IMR-90 (cell line): Measurements from ENCODE around the gene DPP6. TPM values are rescaled to one million over a fixed set of nuclear protein-coding genes. Genes with fewer than 3 reads are reported as not detected.

Source experiments
- ATAC-seq: fragments of 200-7000 bp; cut with Tn5 transposase; 2 replicates; pipeline ENCODE4 v1.9.1; 2020; ENCODE audit warnings: low read depth, mild to moderate bottlenecking, moderate library complexity
- BruUV-seq: library from RNA; stranded (reverse); fragments of 400-500 nt; replicated peaks from 2 replicates; lab custom pipeline; 2021; lab: Mats Ljungman, UMichigan
- CTCF ChIA-PET: fragments of 300-600 bp; formaldehyde crosslinking; extraction: SDS; loops from one replicate; lab custom pipeline; 2021; ENCODE audit warnings: antibody characterized with exemption; lab: Yijun Ruan, JAX
- POLR2A ChIA-PET: fragments of 300-600 bp; sonication (Branson Sonifier 250); formaldehyde crosslinking; loops from one replicate; lab custom pipeline; 2022; ENCODE audit warnings: antibody characterized with exemption; ENCODE audit not compliant: unreplicated experiment; lab: Charles Lee
- DNase-seq: peaks from one replicate; pipeline ENCODE4 v3.0.0; 2013
- H2AFZ ChIP-seq: replicated peaks from 2 replicates; pipeline ENCODE3; 2013; ENCODE audit warnings: low read length, mild to moderate bottlenecking; ENCODE audit not compliant: poor library complexity
- H2AK5ac ChIP-seq: 2 replicates; pipeline ENCODE4 v1.6.1; 2013; ENCODE audit warnings: low read depth, low read length, inconsistent platforms
- H2AK9ac ChIP-seq: replicated peaks from 2 replicates; pipeline ENCODE3; 2013; ENCODE audit warnings: mild to moderate bottlenecking, low read depth, low read length, moderate library complexity; ENCODE audit not compliant: poor library complexity
- H2BK120ac ChIP-seq: 2 replicates; pipeline ENCODE4 v1.6.1; 2013; ENCODE audit warnings: low read depth, low read length, inconsistent platforms
- H2BK15ac ChIP-seq: 3 replicates; pipeline ENCODE4 v1.6.1; 2013; ENCODE audit warnings: low read depth, low read length, inconsistent platforms
- H2BK20ac ChIP-seq: 2 replicates; pipeline ENCODE4 v1.6.1; 2013; ENCODE audit warnings: low read depth, mild to moderate bottlenecking, inconsistent platforms, low read length, moderate library complexity
- H2BK5ac ChIP-seq: 2 replicates; pipeline ENCODE4 v1.6.1; 2013; ENCODE audit warnings: mild to moderate bottlenecking, low read depth, low read length, inconsistent platforms; ENCODE audit not compliant: poor library complexity, severe bottlenecking
- H3K14ac ChIP-seq: replicated peaks from 2 replicates; pipeline ENCODE4 v1.6.1; 2013; ENCODE audit warnings: low read depth, low read length, inconsistent platforms
- H3K18ac ChIP-seq: 2 replicates; pipeline ENCODE4 v1.6.1; 2013; ENCODE audit warnings: low read depth, low read length, control low read depth
- H3K23ac ChIP-seq: 2 replicates; pipeline ENCODE4 v1.6.1; 2013; ENCODE audit warnings: low read depth, low read length, inconsistent platforms
- H3K27ac ChIP-seq: 2 replicates; pipeline ENCODE4 v1.5.1; 2013; ENCODE audit warnings: mild to moderate bottlenecking, control low read depth, low read length; ENCODE audit not compliant: insufficient read depth
- H3K27me3 ChIP-seq: 2 replicates; pipeline ENCODE4 v1.6.1; 2013; ENCODE audit warnings: low read length; ENCODE audit not compliant: control insufficient read depth, insufficient read depth
- H3K36me3 ChIP-seq: 2 replicates; pipeline ENCODE4 v1.6.1; 2013; ENCODE audit warnings: low read length, mixed read lengths; ENCODE audit not compliant: control insufficient read depth, insufficient read depth
- H3K4ac ChIP-seq: 2 replicates; pipeline ENCODE4 v1.6.1; 2013; ENCODE audit warnings: low read depth, low read length, inconsistent platforms
- H3K4me1 ChIP-seq: 2 replicates; pipeline ENCODE4 v1.6.1; 2013; ENCODE audit warnings: low read length, mixed read lengths; ENCODE audit not compliant: control insufficient read depth, insufficient read depth
- H3K4me2 ChIP-seq: 2 replicates; pipeline ENCODE4 v1.6.1; 2013; ENCODE audit warnings: low read depth, mild to moderate bottlenecking, control low read depth, low read length, moderate library complexity
- H3K4me3 ChIP-seq: 2 replicates; pipeline ENCODE4 v1.5.1; 2013; ENCODE audit warnings: low read depth, mild to moderate bottlenecking, control low read depth, low read length, moderate library complexity; ENCODE audit not compliant: insufficient read depth
- H3K56ac ChIP-seq: 2 replicates; pipeline ENCODE4 v1.6.1; 2013; ENCODE audit warnings: low read length, inconsistent platforms; ENCODE audit not compliant: insufficient read depth; ENCODE audit errors: extremely low read depth
- H3K79me1 ChIP-seq, 2 experiments: 2 replicates each; pipeline ENCODE4 v1.6.1; 2013; ENCODE audit warnings: low read length in 2 of 2, inconsistent platforms in 1 of 2, low read depth in 1 of 2
- H3K9ac ChIP-seq: 2 replicates; pipeline ENCODE4 v1.6.1; 2013; ENCODE audit warnings: low read depth, low read length, control low read depth
- H3K9me1 ChIP-seq: 2 replicates; pipeline ENCODE4 v1.6.1; 2013; ENCODE audit warnings: low read length, inconsistent platforms; ENCODE audit not compliant: insufficient read depth
- H3K9me3 ChIP-seq: 2 replicates; pipeline ENCODE4 v1.6.1; 2013; ENCODE audit warnings: low read length; ENCODE audit not compliant: control insufficient read depth, insufficient read depth
- H4K20me1 ChIP-seq: 2 replicates; pipeline ENCODE4 v1.6.1; 2013; ENCODE audit warnings: low read length, inconsistent platforms; ENCODE audit not compliant: insufficient read depth
- H4K5ac ChIP-seq: 2 replicates; pipeline ENCODE4 v1.6.1; 2013; ENCODE audit warnings: mild to moderate bottlenecking, low read depth, low read length, control low read depth
- H4K8ac ChIP-seq, 2 experiments: 2 replicates each; pipeline ENCODE4 v1.6.1; 2013; ENCODE audit warnings: low read depth in 2 of 2, low read length in 2 of 2, control low read depth in 1 of 2, inconsistent platforms in 1 of 2
- H4K91ac ChIP-seq: 2 replicates; pipeline ENCODE4 v1.6.1; 2013; ENCODE audit warnings: low read depth, low read length, inconsistent platforms; ENCODE audit not compliant: insufficient read depth
- BHLHE40 ChIP-seq: fragments of 150-350 bp; IDR thresholded peaks from 2 replicates; pipeline ENCODE4 v1.6.1; 2016; ENCODE audit warnings: mild to moderate bottlenecking, low read depth, low read length
- CEBPB ChIP-seq: IDR thresholded peaks from 2 replicates; pipeline ENCODE4 v1.6.1; 2012; ENCODE audit warnings: low read depth, low read length, improper control_type of control experiment
- CHD1 ChIP-seq: IDR thresholded peaks from 2 replicates; pipeline ENCODE4 v1.6.1; 2012; ENCODE audit warnings: low read depth, low read length, improper control_type of control experiment
- CTCF ChIP-seq: conservative IDR thresholded peaks from 2 replicates; pipeline ENCODE4 v1.5.1; 2012; ENCODE audit warnings: mild to moderate bottlenecking, low read depth, low read length, improper control_type of control experiment
- ELK1 ChIP-seq: fragments of 150-350 bp; IDR thresholded peaks from 2 replicates; pipeline ENCODE4 v1.6.1; 2016; ENCODE audit warnings: low read depth, mild to moderate bottlenecking, low read length, moderate library complexity, borderline replicate concordance
- FOS ChIP-seq: fragments of 150-350 bp; IDR thresholded peaks from 2 replicates; pipeline ENCODE4 v1.6.1; 2016; ENCODE audit warnings: low read depth, low read length
- MAFK ChIP-seq: IDR thresholded peaks from 2 replicates; pipeline ENCODE4 v1.6.1; 2012; ENCODE audit warnings: low read depth, low read length, improper control_type of control experiment
- MAZ ChIP-seq: IDR thresholded peaks from 2 replicates; pipeline ENCODE4 v1.6.1; 2012; ENCODE audit warnings: low read depth, mild to moderate bottlenecking, low read length, improper control_type of control experiment, moderate library complexity, borderline replicate concordance
- MXI1 ChIP-seq: IDR thresholded peaks from 2 replicates; pipeline ENCODE4 v1.6.1; 2012; ENCODE audit warnings: low read depth, mild to moderate bottlenecking, low read length, moderate library complexity, borderline replicate concordance
- NFE2L2 ChIP-seq: fragments of 150-350 bp; IDR thresholded peaks from 2 replicates; pipeline ENCODE4 v1.6.1; 2016; ENCODE audit warnings: low read depth, mild to moderate bottlenecking, low read length
- POLR2A ChIP-seq: IDR thresholded peaks from 2 replicates; pipeline ENCODE4 v1.6.1; 2012; ENCODE audit warnings: mild to moderate bottlenecking, low read depth, low read length
- RAD21 ChIP-seq: IDR thresholded peaks from 2 replicates; pipeline ENCODE4 v1.6.1; 2012; ENCODE audit warnings: low read length, improper control_type of control experiment
- RFX5 ChIP-seq: IDR thresholded peaks from 2 replicates; pipeline ENCODE4 v1.8.0; 2012; ENCODE audit warnings: low read depth, mild to moderate bottlenecking, low read length, moderate library complexity
- WGBS, 2 experiments: methylation state at CpG; one replicate each; pipeline versions ENCODE4 v1.1.5 to v1.1.7; 2013; ENCODE audit warnings: missing lambda C conversion rate in 2 of 2; ENCODE audit not compliant: insufficient read length in 1 of 2; ENCODE audit errors: extremely low coverage in 2 of 2; 5-methylcytosine and 5-hydroxymethylcytosine counted together
- dilution Hi-C: fragments of 300-500 bp; cut with HindIII; formaldehyde crosslinking; loops from one replicate; pipeline ENCODE4 v1.14.3; 2018; ENCODE audit warnings: low sequenced_read_pairs; ENCODE audit not compliant: unreplicated experiment
- in situ Hi-C: fragments of 300-500 bp; cut with MboI; formaldehyde crosslinking; loops from 3 replicates; pipeline ENCODE4 v1.14.3; 2019; ENCODE audit warnings: low sequenced_read_pairs, inconsistent platforms, mixed read lengths
- intact Hi-C: fragments of 100-400 bp; cut with micrococcal nuclease; formaldehyde crosslinking; loops from 2 replicates; pipeline ENCODE4 v1.10.0; 2022
- polyA plus RNA-seq, 3 experiments: library from polyadenylated mRNA; depleted of rRNA; stranded (reverse); fragments of >200 nt; gene quantifications; 2 replicates each; pipeline ENCODE4 v1.2.3, GENCODE V29; 2012; ENCODE audit warnings: low replicate concordance in 1 of 3
- total RNA-seq: library from RNA; depleted of rRNA; stranded (reverse); fragments of >200 nt; gene quantifications from 2 replicates; pipeline ENCODE4 v1.2.3, GENCODE V29; 2012

Gene DPP6
- total and polyA plus RNA-seq, 2 of the 4 experiments (the other 2 are of a cell fraction) = not detected

- H2BK15ac ChIP-seq = no peak overlapping the region
- no peak overlapping the region for H3K4me2 ChIP-seq
- no CpG with 5 or more reads among the region's 3 CpGs for WGBS, 2 experiments
- H2AFZ ChIP-seq = no peak overlapping the region
- intact Hi-C loops = no loop called here
- TF ChIP-seq CTCF (no peak), MAFK (no peak), CEBPB (no peak), MXI1 (no peak), NFE2L2 (no peak), POLR2A (no peak), RFX5 (no peak), MAZ (no peak), BHLHE40 (no peak), ELK1 (no peak), FOS (no peak), RAD21 (no peak), CHD1 (no peak)
- H3K56ac ChIP-seq = no peak overlapping the region
- H4K5ac ChIP-seq = no peak overlapping the region
- H3K9ac ChIP-seq = no peak overlapping the region
- H2BK120ac ChIP-seq = no peak overlapping the region
- in situ Hi-C loops = no loop called here
- H3K27me3 ChIP-seq = no peaks in the 10 kb centered on the region
- ATAC-seq (no peak), DNase-seq (no peak)
- no peaks in the 10 kb centered on the region for H4K20me1 ChIP-seq
- no peaks in the 10 kb centered on the region for H3K79me1 ChIP-seq
- H3K9me1 ChIP-seq = no peaks in the 10 kb centered on the region
- H3K27ac ChIP-seq = no peak overlapping the region
- H2BK20ac ChIP-seq = no peak overlapping the region
- H3K4ac ChIP-seq = no peak overlapping the region
- no peak overlapping the region for H4K8ac ChIP-seq
- POLR2A ChIA-PET = no interaction called here
- H3K4me3 ChIP-seq = no peak overlapping the region
- CTCF ChIA-PET = no interaction called here
- no peaks in the 10 kb centered on the region for H3K36me3 ChIP-seq
- no peak overlapping the region for H2BK5ac ChIP-seq
- no peaks in the 10 kb centered on the region for H3K4me1 ChIP-seq
- H3K18ac ChIP-seq = no peak overlapping the region
- no TSS peak for BruUV-seq
- H4K91ac ChIP-seq = no peak overlapping the region
- peaks cover 11% of the 10 kb centered on the region for H3K9me3 ChIP-seq
- dilution Hi-C loops = no loop called here
- H2AK5ac ChIP-seq = no peak overlapping the region
- no peak overlapping the region for H2AK9ac ChIP-seq
- no peak overlapping the region for H3K23ac ChIP-seq
- H3K14ac ChIP-seq = no peak overlapping the region
Measured at GRCh38 chr7:154473360-154473759, 421.2 kb downstream of the DPP6 start.
